ENCODE data around the gene MSL3. TPM values are rescaled to one million over a fixed set of nuclear protein-coding genes. Genes with fewer than 3 reads are reported as not detected.

Gene MSL3
- total and polyA plus RNA-seq, 2 of the 13 experiments (the other 11 are each of a cell fraction or from before 2014, with no cell fraction given), result 7.6 to 10.2 TPM

DNA sequence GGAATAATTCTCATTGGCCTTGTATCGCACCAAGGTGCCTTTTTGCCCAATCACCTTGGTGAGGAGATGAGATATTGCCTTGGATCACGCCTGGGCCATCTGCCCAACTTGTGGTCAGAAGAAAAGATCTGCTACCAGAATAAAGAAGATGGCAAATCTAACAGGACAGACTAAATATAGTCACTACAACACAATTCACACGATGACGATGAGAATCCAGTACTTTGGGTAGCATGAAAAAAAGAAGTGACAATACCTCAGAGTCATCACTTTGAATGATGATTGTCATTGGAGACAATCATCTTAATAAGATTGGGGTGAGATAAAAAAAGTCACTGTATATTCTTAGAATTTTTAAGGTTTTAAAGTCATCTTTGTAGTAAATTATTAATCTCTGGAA is 7.3 kb upstream of the MSL3 start:
- ChIA-PET POLR2A (no interaction called here), CTCF (ENCODE audit: low intra/inter-chr PET ratio, low total read pairs) (no interaction called here)
- Histone ChIP-seq H3K9me3 (ENCODE audit: low read length) (no peaks in the 10 kb centered on the region), H3K79me2 (ENCODE audit: insufficient read depth, low read length) (no peaks in the 10 kb centered on the region), H3K27ac (ENCODE audit: extremely low read length, insufficient read depth, low read length) (no peak overlapping the region), H3K4me1 (ENCODE audit: insufficient read depth, low read length) (peaks cover 11% of the 10 kb centered on the region), H3K4me2 (ENCODE audit: low read depth, low read length) (no peak overlapping the region), H3K27me3 (ENCODE audit: control insufficient read depth in 1 of 2, insufficient read depth in 2 of 2, low read length in 2 of 2) (peaks cover 2 to 12% of the 10 kb centered on the region in 2 experiments; a peak in 3 of 5 replicates), H2AFZ (ENCODE audit: low read length) (no peak overlapping the region), H3K9ac (ENCODE audit: insufficient read depth, low read depth, low read length) (no peak overlapping the region), H4K20me1 (ENCODE audit: insufficient read depth, low read length) (no peaks in the 10 kb centered on the region), H3K4me3 (replicated peaks in 1 of 3; ENCODE audit: insufficient read depth in 1 of 3, low read depth in 2 of 3, low read length in 3 of 3) (no peak overlapping the region), H3K36me3 (replicated peaks in 1 of 2; ENCODE audit: control insufficient read depth in 1 of 2, insufficient read depth in 2 of 2, low read length in 2 of 2) (no peaks in the 10 kb centered on the region)
- in situ Hi-C loops (cut with HindIII; ENCODE audit: extremely low pct_ligation_motif_present, low pct_unique_long_range_greater_than_20kb) (loop anchor here (25.0 kb wide), 1 partner anchor 613 kb away; no protein-coding TSS in a partner anchor), intact Hi-C loops (cut with micrococcal nuclease; ENCODE audit: unreplicated experiment) (no loop called here)
- BruUV-seq (replicated peaks), result no TSS peak
- 59% methylated on average over 4 of the region's 4 CpGs for WGBS (ENCODE audit: low lambda C conversion rate)
- no peak for DNase-seq (ENCODE audit: low spot score)
- no peak for ATAC-seq
- TF ChIP-seq RARA (CRISPR knock-in tag; IDR thresholded peaks at IDR 0.05) (no peak), ZNF446 (CRISPR knock-in tag; IDR thresholded peaks at IDR 0.05) (no peak), ZSCAN31 (CRISPR knock-in tag; IDR thresholded peaks at IDR 0.05; ENCODE audit: low read depth) (no peak), FLYWCH1 (CRISPR knock-in tag; IDR thresholded peaks at IDR 0.05) (no peak), RNF2 (conservative IDR thresholded peaks at IDR 0.05; ENCODE audit: low read depth) (no peak), MAFF (IDR thresholded peaks at IDR 0.05; ENCODE audit: low read depth, low read length) (no peak), ZNF296 (CRISPR knock-in tag; conservative IDR thresholded peaks at IDR 0.05) (no peak), ZNF570 (CRISPR knock-in tag; IDR thresholded peaks at IDR 0.05; ENCODE audit: borderline replicate concordance) (no peak), WIZ (CRISPR knock-in tag; IDR thresholded peaks at IDR 0.05) (no peak), NFKB2 (CRISPR knock-in tag; IDR thresholded peaks at IDR 0.05; ENCODE audit: borderline replicate concordance) (no peak), MYC (CRISPR knock-in tag; IDR thresholded peaks at IDR 0.05; ENCODE audit: borderline replicate concordance) (no peak), ZNF124 (CRISPR knock-in tag; IDR thresholded peaks at IDR 0.05) (no peak), NAIF1 (CRISPR knock-in tag; IDR thresholded peaks at IDR 0.05; ENCODE audit: borderline replicate concordance) (no peak), ZNF839 (CRISPR knock-in tag; IDR thresholded peaks at IDR 0.05; ENCODE audit: borderline replicate concordance) (no peak), NR2F6 (IDR thresholded peaks at IDR 0.05) (no peak), NR2F6 (CRISPR knock-in tag; IDR thresholded peaks at IDR 0.05) (no peak), ZNF136 (CRISPR knock-in tag; IDR thresholded peaks at IDR 0.05; ENCODE audit: low read depth) (no peak)
- TF ChIP-seq, protein P1, sequence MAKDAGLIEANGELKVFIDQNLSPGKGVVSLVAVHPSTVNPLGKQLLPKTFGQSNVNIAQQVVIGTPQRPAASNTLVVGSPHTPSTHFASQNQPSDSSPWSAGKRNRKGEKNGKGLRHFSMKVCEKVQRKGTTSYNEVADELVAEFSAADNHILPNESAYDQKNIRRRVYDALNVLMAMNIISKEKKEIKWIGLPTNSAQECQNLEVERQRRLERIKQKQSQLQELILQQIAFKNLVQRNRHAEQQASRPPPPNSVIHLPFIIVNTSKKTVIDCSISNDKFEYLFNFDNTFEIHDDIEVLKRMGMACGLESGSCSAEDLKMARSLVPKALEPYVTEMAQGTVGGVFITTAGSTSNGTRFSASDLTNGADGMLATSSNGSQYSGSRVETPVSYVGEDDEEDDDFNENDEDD (CRISPR knock-in tag; IDR thresholded peaks at IDR 0.05; ENCODE audit: borderline replicate concordance), result no peak
- TF ChIP-seq, protein P2, sequence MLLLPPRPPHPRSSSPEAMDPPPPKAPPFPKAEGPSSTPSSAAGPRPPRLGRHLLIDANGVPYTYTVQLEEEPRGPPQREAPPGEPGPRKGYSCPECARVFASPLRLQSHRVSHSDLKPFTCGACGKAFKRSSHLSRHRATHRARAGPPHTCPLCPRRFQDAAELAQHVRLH (CRISPR knock-in tag; IDR thresholded peaks at IDR 0.05; ENCODE audit: borderline replicate concordance, low read depth), result no peak
- FAIRE-seq, result no peak
